Small intestine (tissue), 16 donors: ENCODE measurements around the gene TAS2R1. TPM values are rescaled to one million over a fixed set of nuclear protein-coding genes. Genes with fewer than 3 reads are reported as not detected.

Source experiments
- DNase-seq, 2 donors: peaks; one replicate each; pipeline versions ENCODE4 v3.0.0 to v3.0.0-alpha.2; 2013
- FAIRE-seq: peaks from 2 replicates; lab custom pipeline; 2012; peaks lifted over from hg19 to GRCh38; lab: Jason Lieb, UNC
- H3K27ac ChIP-seq, 3 donors: one replicate each; pipeline ENCODE4 v1.5.1; 2013; ENCODE audit warnings: low read length in 2 of 3, mild to moderate bottlenecking in 2 of 3, control low read depth in 1 of 3, inconsistent platforms in 1 of 3, low read depth in 1 of 3, moderate library complexity in 1 of 3
- H3K27me3 ChIP-seq, 3 donors: one replicate each; pipeline ENCODE4 v1.6.1; 2013; ENCODE audit warnings: low read length in 3 of 3, inconsistent platforms in 1 of 3; ENCODE audit not compliant: control insufficient read depth in 3 of 3, insufficient read depth in 3 of 3
- H3K36me3 ChIP-seq, 3 donors: one replicate each; pipeline ENCODE4 v1.6.1; 2013; ENCODE audit warnings: low read length in 3 of 3, inconsistent platforms in 1 of 3, low read depth in 1 of 3, mild to moderate bottlenecking in 1 of 3, moderate library complexity in 1 of 3; ENCODE audit not compliant: control insufficient read depth in 3 of 3, insufficient read depth in 2 of 3
- H3K4me1 ChIP-seq, 3 donors: one replicate each; pipeline ENCODE4 v1.6.1; 2013; ENCODE audit warnings: low read length in 2 of 3, inconsistent platforms in 1 of 3, low read depth in 1 of 3, mild to moderate bottlenecking in 1 of 3, moderate library complexity in 1 of 3; ENCODE audit not compliant: control insufficient read depth in 3 of 3, insufficient read depth in 2 of 3
- H3K4me3 ChIP-seq, 3 donors: one replicate each; pipeline ENCODE4 v1.5.1; 2013; ENCODE audit warnings: low read length in 3 of 3, control low read depth in 1 of 3, inconsistent platforms in 1 of 3, low read depth in 1 of 3, mild to moderate bottlenecking in 1 of 3, moderate library complexity in 1 of 3
- H3K9me3 ChIP-seq, 2 donors: one replicate each; pipeline ENCODE4 v1.6.1; 2013; ENCODE audit warnings: low read depth in 1 of 2, low read length in 1 of 2; ENCODE audit not compliant: control insufficient read depth in 2 of 2, insufficient read depth in 1 of 2
- WGBS, 3 donors: extraction: QIAGEN DNeasy Blood & Tissue Kit; methylation state at CpG; one replicate each; pipeline ENCODE4 v1.1.7; 2013; 5-methylcytosine and 5-hydroxymethylcytosine counted together
- long read RNA-seq, 10 donors: transcript quantifications; one replicate each; lab custom pipeline, GENCODE V29; 2026
- polyA plus RNA-seq, 4 donors: library from polyadenylated mRNA; stranded (reverse) in 3 of 4; unstranded in 1 of 4; fragments of 200-250 nt in 3 of 4; fragments of 120-200 nt in 1 of 4; gene quantifications; one replicate each; pipeline versions ENCODE4 v1.2.1 to v1.2.3, GENCODE V29; 2013
- donor health status: healthy with polysubstance abuse.
- donor health status: control.
- donor health status: control.
- donor health status: Bipolar disorder and iron deficiency.
- donor health status: healthy.

TAS2R1 gene, protein sequence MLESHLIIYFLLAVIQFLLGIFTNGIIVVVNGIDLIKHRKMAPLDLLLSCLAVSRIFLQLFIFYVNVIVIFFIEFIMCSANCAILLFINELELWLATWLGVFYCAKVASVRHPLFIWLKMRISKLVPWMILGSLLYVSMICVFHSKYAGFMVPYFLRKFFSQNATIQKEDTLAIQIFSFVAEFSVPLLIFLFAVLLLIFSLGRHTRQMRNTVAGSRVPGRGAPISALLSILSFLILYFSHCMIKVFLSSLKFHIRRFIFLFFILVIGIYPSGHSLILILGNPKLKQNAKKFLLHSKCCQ
- under 1 TPM in 1 of 4 donors, not detected in 3; 0.50 TPM for polyA plus RNA-seq
- long read RNA-seq, donor 1 = 0 reads
- long read RNA-seq, donor 2 = 0 reads
- long read RNA-seq, donor 3 = 0 reads
- long read RNA-seq, donor 4 = 0 reads
- long read RNA-seq, donor 5 = 0 reads
- long read RNA-seq, donor 6 = 0 reads
- long read RNA-seq, donor 7 = 0 reads
- long read RNA-seq, donor 8 = 0 reads
- long read RNA-seq, donor 9 = 0 reads
- long read RNA-seq, donor 10 = 0 reads

DNA sequence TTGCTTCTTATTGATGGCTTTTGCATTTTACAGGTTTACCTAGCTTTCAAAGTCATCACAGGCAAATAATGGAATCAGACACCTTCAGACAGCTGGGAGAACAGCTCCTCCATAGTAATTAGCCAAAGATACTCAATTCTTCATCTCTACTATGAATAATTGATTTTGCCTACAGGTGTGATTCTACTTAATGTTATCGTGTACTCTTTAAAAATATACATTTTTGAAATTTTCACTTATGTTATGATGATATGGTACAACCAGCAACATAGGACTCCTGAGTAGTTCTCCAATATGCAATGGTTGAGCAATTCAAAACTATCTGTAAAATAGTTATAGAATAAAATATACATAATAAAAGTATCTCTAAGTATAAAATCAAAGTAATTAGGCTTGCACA, at the start of gene TAS2R1:
Gene TAS2R1 (minus strand): TSS at position 101 of the 400 bp plus-strand sequence. CDS start 319 bp downstream, outside the sequence.
- FAIRE-seq (no peak), DNase-seq (no peak)
- Histone ChIP-seq H3K36me3 (no peaks in the 10 kb centered on the region), H3K4me1 (no peaks in the 10 kb centered on the region), H3K9me3 (no peaks in the 10 kb centered on the region), H3K27ac (no peak within 1 kb of the TSS), H3K4me3 (no peak within 1 kb of the TSS), H3K27me3 (no peaks in the 10 kb centered on the region)
- 90 to 94% (median 91%) methylated on average over 1 of the region's 1 CpG for WGBS, 3 donors

DNA sequence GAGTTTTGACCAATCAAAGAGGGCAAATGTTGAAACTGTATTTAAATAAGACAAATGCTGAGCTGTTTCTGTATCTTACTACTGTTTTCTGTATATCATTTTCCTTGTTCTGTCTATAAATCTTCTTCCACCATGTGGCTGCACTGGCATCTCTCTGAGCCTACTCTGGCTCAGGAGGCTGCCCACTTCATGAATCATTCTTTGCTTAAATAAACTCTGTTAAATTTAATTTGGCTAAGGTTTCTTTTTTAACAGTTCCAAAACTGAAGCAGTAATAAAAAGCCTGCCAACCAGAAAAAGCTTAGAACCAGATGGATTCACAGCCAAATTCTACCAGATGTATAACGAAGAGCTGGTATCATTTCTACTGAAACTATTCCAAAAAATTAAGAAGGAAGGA, 40.2 kb upstream of the TAS2R1 start:
- WGBS, 3 donors = 0% methylated on average over 1 of the region's 1 CpG
- FAIRE-seq (no peak), DNase-seq (no peak)
- H3K36me3 ChIP-seq = no peaks in the 10 kb centered on the region
- no peak overlapping the region for H3K27ac ChIP-seq
- no peak overlapping the region for H3K4me3 ChIP-seq
- no peaks in the 10 kb centered on the region for H3K27me3 ChIP-seq
- no peaks in the 10 kb centered on the region for H3K4me1 ChIP-seq
- H3K9me3 ChIP-seq = no peaks in the 10 kb centered on the region

DNA sequence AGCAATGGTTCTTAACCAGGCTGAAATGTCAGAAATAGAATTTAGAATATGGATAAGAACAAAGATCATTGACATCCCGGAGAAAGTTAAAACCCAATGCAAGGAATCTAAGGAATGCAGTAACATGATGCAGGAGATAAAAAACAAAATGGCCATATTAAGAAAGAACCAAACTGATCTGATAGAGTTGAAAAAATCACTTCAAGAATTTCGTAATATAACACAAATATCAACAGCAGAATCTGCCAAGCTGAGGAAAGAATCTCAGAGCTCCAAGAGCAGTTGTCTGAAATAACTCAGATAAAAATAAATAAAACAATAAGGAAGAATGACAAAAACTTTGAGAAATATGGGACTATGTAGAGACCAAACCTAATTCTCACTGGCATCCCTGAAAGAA, 37.8 kb upstream of the TAS2R1 start:
- Histone ChIP-seq H3K27me3 (no peaks in the 10 kb centered on the region), H3K4me1 (no peaks in the 10 kb centered on the region), H3K9me3 (no peaks in the 10 kb centered on the region), H3K4me3 (no peak overlapping the region), H3K27ac (no peak overlapping the region), H3K36me3 (no peaks in the 10 kb centered on the region)
- WGBS, 3 donors = 67 to 85% (median 67%) methylated on average over 2 of the region's 2 CpGs
- FAIRE-seq (no peak), DNase-seq (no peak)

DNA sequence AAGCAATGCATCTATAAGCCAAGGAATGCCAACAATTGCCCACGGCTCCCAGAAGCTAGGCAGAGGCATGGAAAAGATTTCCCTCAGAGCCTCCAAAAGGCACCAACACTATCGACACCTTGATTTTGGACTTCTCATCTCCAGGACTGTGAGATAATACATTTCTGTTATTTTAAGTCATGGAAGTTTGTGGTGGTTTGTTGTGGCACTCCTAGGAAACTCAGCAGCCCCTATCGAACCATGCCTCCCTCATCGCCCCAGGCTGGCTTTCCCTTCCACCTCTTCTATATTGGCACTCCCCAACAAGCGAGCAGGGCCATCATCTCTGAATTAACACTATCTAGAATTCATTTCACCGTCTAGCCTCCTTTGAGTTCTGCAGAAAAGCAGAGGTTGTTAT, 33.7 kb upstream of the TAS2R1 start:
- 75 to 85% (median 77%) methylated on average over 6 of the region's 6 CpGs for WGBS, 3 donors
- FAIRE-seq (no peak), DNase-seq (no peak)
- H3K4me3 ChIP-seq = no peak overlapping the region
- no peaks in the 10 kb centered on the region for H3K27me3 ChIP-seq
- no peaks in the 10 kb centered on the region for H3K4me1 ChIP-seq
- H3K36me3 ChIP-seq = no peaks in the 10 kb centered on the region
- no peak overlapping the region for H3K27ac ChIP-seq
- no peaks in the 10 kb centered on the region for H3K9me3 ChIP-seq

DNA sequence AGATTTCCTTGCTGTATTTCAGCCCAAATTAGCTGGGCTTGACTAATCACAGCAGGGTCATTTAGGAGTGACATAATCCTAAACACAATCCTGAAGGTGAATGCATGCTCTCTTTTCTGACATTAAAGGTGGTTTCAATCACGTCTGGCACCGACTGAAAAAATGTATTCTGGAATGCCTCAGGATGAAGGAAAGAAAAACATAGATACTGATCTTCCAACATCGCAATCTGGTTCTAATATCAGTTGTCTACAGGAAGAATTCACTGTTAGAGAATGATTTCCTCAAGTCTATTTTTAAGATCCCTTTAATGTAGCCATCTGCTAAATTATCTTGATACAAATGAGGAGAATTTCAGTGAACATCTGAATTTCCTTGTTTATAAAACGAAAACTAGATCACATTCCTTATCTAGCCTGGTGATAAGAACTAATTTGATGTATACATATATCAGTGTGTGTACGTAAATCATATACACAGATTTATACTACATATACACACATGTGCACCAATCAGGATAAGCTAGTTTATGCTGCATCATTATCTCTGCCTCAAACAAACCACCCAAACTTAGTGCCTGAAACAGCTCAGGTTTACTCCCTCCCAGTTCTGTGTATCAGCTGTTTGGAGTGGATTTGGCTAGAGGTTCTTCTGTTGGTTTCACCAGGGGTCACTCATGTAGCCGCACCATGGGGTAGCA, 31.3 kb upstream of the TAS2R1 start:
- WGBS, 3 donors = 57 to 66% (median 63%) methylated on average over 6 of the region's 6 CpGs
- no peaks in the 10 kb centered on the region for H3K27me3 ChIP-seq
- no peak overlapping the region for H3K27ac ChIP-seq
- DNase-seq = no peak
- no peaks in the 10 kb centered on the region for H3K36me3 ChIP-seq
- H3K4me1 ChIP-seq = no peaks in the 10 kb centered on the region
- H3K9me3 ChIP-seq = no peaks in the 10 kb centered on the region
- no peak overlapping the region for H3K4me3 ChIP-seq
- no peak for FAIRE-seq

DNA sequence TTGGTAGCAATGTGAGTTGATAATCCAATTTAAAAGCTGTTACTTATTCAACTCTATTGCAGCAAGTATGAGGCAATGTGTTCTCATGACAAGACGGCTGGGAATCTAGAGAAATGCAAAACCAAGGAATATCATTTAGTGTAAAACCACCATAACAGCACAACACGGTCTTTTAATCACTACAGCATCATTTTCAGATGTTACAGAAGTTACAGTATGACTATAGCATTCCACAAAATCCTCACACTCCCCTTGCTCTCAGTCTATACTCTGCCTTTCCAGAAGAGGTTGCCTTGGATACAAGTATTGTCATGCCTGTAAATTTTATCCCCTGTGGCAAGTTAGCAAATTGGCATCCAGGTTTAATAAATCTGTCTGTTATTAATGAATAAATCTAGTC, 28.6 kb upstream of the TAS2R1 start:
- H3K36me3 ChIP-seq = no peaks in the 10 kb centered on the region
- H3K4me1 ChIP-seq = no peaks in the 10 kb centered on the region
- 65 to 72% (median 70%) methylated on average over 2 of the region's 2 CpGs for WGBS, 3 donors
- FAIRE-seq = no peak
- no peak for DNase-seq
- H3K9me3 ChIP-seq = no peaks in the 10 kb centered on the region
- H3K27ac ChIP-seq = no peak overlapping the region
- H3K27me3 ChIP-seq = no peaks in the 10 kb centered on the region
- H3K4me3 ChIP-seq = no peak overlapping the region

DNA sequence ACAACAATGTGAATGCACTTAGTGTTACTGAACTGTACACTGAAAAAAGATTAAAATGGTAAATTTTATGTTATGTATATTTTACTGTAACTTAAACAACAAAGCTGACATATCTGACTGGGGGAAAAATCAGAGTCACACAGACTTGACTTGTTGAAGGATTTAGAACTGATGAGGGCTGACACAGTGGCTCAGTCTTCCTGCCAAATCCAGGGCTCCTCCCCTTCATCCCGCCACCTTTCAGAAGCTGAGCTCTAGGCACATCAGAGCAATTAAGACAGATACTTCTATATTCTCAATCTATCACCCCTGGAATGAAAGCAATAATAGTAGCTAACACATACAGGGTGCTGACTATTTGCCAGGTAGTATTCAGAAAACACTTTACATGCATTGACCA, 27.7 kb upstream of the TAS2R1 start:
- 65 to 75% (median 74%) methylated on average over 1 of the region's 1 CpG for WGBS, 3 donors
- Histone ChIP-seq H3K4me3 (no peak overlapping the region), H3K36me3 (no peaks in the 10 kb centered on the region), H3K27ac (no peak overlapping the region), H3K4me1 (no peaks in the 10 kb centered on the region), H3K27me3 (no peaks in the 10 kb centered on the region), H3K9me3 (no peaks in the 10 kb centered on the region)
- FAIRE-seq (no peak), DNase-seq (no peak)

DNA sequence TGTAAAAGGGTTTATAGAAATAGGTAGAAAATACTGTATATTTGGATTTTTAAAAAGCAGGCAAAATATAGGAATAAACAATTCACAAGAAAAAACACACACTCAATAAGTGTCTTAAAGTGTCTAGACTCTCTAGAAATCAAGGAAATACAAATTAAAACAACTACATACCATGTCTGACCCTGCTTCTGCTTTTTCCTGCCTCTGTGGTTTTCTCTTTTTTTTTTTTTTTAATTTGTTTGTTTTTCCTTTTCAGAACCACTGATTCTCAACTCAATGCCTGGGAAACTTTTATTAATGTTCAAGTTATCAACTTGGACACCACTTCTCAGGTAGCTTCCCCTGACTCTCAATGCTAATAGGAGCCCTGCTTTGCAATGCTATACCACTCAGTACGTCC, 25.5 kb upstream of the TAS2R1 start:
- Histone ChIP-seq H3K27me3 (no peaks in the 10 kb centered on the region), H3K27ac (no peak overlapping the region), H3K9me3 (no peaks in the 10 kb centered on the region), H3K4me3 (no peak overlapping the region), H3K4me1 (no peaks in the 10 kb centered on the region), H3K36me3 (no peaks in the 10 kb centered on the region)
- 75 to 88% (median 80%) methylated on average over 1 of the region's 1 CpG for WGBS, 3 donors
- FAIRE-seq = no peak
- no peak for DNase-seq
